Right forelimb (tissue), 1 donor: Measurements from ENCODE around the gene SLC9C1.

Source experiments
- DNase-seq: peaks from one replicate; pipeline ENCODE4 v3.0.0-alpha.2; 2018

SLC9C1 gene

DNA sequence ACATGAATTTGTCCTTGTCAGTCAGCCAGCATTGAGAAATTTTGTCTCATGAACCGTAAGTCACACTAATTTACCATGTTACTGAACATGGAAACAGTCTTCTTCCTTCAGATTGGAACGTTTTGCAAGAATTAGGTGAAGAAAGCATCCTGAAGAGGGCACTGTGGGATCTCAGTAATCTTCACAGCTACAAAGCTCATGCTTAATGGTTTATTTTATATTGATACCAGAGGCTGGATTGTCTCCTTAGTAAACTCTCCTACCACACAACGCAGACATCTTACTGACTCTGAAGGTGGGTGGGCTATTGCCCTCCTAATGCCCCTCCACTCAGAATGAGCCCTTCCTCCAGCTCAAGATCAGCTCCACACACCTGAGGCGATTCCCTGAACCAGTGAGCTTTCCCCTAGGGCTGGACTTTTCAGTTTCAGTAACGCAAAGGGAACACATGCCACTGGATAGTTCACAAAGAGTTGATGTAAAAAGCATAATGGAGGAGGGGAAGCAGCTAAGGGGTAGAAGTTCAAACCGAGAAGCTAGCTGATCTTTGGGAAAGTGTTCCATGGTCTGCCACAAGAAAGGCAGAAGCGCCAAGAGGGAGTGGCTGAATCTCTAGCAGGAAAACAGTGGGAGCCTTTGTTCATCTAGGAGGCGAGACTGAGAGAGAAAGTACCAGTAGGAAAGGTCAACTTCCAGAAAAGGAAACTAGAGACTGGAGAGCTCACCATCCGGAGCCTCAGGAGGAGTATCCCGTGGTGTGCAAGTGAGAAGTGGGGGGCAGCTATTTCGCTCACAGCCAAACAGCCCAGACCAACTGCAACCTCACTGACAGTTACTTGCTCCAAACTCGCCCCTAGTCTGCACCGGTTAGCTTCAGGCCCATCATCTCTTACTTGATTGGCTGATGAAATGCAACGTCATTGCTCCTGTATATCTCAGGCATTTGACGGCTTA, at the start of gene SLC9C1:
Gene SLC9C1 (minus strand): TSS at position 849 of the 954 bp plus-strand sequence. CDS start 7,425 bp downstream, outside the sequence.
- peak; percentile 64 for DNase-seq

DNA sequence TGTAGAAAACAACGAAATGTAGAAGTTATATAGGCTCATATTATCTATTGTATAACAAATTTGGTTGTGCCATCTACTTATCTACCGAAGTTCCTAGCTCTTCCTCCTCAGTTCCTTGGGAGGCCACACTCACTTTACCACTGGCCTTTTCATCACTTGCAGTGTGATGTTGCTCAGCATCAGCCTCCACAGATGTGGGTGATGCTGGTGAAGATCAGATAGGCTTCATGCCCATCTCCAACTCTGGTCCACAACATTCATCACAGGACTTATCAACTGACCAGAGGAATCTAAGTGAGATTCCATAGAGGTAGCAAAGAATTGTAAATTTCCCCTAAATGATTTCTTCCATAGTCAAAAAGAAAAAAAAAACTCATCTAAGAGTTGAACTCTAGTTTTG, 47.4 kb upstream of the SLC9C1 start:
- DNase-seq: no peak

DNA sequence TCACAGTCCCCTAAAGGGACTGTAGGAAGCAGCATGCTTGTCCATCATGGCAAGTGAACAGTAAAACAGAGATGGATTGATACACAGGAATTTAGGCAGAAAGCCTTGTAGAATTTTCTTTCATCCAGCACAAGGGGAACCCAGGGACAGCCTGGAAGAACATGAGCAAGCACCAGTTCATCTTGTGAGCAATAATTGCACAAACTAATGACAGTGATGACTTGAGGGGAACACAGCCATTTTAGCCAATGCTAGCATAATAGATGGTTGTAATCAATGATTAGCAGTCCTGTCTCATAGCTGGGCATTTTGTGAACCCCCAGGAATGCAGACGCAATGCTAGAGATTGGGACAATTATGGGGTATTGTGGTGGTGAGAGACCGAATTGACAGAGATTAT, 45.6 kb upstream of the SLC9C1 start:
- no peak for DNase-seq

DNA sequence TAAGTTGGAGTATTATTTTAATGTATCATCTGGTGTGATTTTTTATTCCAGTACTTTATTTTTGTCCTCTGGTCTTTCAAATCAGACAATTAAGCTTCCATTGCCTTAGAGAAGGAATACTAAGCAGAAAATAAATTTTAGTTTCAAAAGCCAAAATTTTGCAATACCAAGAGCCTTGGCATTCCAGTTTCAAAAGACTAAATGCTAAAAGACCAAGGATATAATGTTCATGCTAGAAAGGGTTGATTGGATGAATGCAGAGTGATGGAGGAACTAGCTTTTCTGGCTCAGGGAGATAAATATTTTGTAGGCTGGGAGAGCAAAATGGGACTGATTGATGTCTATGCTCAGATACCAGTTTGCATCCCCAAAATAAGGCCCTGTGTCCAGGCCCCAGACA, 45.1 kb upstream of the SLC9C1 start:
- no peak for DNase-seq

DNA sequence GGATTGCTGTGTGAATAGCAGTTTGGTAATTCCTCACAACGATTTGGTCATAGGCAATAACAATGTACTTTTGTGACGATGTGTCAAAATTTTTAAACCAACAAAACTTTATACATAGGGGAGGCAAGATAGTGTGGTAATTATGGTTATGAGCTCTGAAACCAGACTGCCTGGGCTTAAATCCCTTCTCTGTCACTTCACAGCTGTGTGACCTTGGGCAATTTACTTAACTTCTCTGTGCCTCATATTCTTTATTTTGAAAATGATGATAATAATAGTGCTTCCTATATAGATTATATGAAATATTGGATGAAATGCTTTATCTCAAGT, 44.7 kb upstream of the SLC9C1 start:
- DNase-seq: no peak

DNA sequence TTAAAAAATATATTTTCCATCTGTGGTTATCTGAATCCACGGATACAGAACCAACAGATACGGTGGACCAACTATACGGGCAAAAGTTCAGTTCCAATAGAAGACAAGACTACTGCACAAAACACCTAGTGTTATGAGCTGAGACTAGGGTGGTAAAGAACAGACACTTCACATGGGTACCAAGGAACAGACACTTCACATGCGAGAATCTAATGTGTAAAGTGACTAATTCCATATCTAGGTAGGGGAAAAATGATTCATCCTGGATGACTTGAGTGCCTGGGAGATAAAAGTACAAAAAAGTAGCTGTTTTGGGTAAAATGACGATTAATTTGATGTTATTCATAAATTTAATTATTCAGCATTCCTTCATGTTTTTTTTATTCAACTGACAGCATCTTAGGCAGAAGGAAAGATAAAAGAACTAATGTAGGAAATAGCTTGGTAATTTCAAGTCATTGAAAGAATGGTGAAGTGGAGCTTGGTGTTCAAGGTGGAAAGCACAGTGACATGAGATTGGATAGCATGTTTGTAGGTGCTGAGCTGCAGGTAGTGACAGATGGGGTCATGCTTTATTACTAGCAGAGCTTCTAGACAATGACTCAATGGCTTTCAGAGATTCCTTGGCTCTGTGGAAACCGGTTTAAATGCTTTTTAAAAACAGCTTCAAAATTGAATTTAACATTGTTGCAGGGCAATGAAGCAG, 44.2 kb upstream of the SLC9C1 start:
- DNase-seq: no peak

DNA sequence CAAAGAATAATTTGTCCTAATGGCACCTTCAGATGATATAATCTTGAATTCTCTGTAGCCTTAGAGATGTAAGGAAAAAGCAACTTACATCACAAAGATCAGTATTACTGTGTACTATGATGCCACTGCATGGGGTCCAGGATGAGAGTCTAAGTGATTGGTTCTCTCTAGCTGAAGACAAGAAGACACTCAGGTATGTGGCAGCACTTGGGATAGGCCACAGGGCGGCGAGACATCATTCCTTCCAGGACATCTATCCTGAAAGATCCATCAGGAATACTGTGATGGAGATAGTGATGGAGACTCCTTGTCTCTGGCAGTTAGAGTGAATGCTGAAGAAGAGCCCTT, 41.4 kb upstream of the SLC9C1 start:
- no peak for DNase-seq

DNA sequence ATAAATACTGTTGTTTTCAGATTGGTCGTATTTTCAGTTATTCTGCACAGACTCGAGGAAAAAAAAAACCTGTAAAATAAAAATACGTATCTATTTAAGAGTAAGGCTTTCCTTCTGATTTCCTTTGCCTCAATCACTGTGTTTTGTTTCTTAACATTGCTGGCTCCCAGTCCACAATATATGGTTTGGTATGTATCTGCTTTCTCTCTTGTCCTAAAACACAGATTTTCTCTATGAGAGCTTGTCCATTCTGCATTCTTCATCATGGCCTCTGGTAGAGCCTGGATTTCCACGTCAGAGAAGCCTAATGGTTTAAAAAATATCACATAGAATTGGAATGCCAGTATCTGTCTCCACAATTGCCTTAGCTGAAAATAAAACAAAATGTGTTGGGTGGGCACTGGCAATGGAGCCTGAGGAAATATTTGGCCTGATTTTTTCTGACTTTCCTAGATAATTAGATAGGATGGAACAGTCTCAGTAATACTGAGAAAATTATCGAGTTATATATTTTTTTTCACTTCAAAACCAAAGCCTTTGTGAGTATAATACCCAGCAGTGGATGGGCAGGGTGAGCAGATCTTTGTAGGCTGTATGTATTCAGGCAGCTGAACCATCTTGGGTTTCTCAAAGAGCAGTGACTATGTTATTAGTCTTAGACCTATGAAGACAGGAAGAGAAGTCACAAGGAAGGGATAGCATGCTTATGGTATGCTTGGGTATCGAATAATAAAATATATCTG, 40.8 kb upstream of the SLC9C1 start:
- DNase-seq: no peak

DNA sequence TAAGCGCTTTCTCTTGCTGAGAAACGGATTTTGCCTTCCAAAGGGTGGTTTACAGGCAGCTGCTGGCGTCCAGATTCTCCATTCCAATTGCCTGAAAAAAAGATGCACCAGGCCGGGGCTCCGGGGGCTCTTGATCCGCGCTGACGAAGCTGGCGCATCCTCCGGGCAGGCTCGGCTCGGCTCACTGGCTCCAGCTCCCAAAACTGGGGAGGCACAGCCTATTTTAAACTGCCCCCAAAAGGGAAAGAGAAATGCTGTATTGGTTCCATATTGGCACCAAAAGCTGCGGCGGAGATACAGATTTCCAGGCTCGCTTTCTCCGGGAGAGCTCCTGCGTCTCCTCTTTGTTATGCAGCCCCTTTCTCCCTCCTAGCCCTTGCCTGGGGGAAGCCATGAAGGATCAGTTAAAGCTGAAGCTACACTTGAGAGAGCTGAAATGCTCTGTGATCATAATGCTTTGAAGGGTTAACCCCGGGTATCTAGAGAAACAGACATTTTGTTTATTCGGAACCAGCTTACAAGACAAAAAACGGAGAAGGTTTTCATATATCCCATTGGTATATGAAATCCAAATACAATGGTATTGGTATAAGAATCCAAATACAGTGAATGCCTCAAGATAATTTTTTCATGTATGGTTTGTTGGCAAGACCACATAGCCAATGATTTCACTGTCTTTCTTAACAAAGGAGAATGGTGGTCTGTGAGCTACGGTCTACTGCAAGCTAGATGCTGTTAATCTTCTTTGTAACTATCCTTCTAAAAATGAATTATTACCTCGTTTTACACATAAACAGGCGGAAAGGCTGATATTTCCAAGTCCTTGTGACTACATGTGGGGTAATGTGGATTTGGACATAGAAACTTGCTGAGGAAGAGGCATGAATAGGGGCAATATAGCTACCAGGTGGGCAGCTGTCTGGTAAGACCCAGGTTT, 39.6 kb upstream of the SLC9C1 start:
- peak; percentile 84 for DNase-seq

DNA sequence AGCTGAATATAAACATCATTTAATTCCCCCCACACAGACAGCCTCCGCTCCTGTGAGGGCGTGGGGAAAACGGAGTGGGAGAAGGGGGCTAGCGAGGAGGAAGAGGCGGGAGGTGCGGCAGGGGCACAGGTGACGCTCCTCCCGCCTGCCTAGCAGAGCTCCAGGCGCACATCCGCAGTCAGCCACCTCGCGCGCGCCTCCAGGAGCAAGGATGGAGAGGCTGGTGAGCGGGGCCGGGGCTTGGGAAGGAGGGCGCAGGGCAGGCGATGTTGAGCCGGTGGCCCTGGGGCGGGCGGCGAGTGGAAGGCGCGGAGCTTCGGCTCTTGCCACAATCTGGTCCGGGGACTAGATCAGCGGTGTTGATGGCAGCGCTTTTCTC, 39.0 kb upstream of the SLC9C1 start, which contains the start of gene CD200:
Gene CD200 (plus strand): TSS at position 155 of the 379 bp plus-strand sequence. CDS start 57 bp downstream, at position 212.
- peak; percentile 83 for DNase-seq

DNA sequence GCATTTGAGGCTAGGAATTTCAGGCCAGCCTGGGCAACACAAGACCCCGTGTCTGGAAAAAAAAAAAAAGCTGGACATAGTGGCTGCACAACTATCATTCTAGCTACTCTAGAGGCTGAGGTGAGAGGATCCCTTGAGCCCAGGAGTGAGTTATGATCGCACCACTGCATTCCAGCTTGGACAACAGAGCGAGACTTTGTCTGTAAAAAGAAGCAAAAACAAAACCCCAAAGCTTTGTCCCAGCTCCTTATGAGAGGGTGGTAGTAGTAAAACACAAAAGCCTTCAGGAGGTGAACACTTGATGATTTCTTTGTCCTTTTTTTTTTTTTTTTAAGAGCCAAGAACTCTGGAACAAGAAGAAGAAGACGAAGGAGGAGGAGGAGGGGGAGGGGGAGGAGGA, 37.8 kb upstream of the SLC9C1 start:
- no peak for DNase-seq

DNA sequence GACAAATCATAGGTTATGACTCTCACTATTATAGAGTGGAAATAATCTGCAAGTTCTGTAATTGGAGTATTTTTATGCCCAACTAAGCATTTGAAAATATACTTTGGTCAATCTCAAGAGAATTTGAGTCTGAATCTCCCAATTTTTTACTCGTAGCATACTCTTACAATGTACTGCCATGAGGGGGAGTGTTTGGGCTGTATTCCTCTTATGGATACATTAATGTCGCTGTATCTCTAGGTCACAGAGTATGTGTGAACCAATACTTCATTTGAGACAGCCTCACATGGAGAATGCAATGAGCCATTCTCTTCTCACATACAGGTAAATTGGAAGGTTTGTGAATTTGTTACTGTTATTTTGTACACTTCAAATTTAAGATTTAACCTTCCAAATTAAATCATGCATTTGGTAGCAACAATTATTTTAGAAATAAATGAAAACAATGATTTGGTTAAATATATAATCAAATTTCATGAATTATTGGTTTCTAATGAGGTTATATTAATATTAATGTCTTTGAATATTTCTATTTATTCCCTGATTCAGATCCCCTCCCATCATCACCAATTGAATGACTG, 33.4 kb upstream of the SLC9C1 start:
- DNase-seq: no peak

DNA sequence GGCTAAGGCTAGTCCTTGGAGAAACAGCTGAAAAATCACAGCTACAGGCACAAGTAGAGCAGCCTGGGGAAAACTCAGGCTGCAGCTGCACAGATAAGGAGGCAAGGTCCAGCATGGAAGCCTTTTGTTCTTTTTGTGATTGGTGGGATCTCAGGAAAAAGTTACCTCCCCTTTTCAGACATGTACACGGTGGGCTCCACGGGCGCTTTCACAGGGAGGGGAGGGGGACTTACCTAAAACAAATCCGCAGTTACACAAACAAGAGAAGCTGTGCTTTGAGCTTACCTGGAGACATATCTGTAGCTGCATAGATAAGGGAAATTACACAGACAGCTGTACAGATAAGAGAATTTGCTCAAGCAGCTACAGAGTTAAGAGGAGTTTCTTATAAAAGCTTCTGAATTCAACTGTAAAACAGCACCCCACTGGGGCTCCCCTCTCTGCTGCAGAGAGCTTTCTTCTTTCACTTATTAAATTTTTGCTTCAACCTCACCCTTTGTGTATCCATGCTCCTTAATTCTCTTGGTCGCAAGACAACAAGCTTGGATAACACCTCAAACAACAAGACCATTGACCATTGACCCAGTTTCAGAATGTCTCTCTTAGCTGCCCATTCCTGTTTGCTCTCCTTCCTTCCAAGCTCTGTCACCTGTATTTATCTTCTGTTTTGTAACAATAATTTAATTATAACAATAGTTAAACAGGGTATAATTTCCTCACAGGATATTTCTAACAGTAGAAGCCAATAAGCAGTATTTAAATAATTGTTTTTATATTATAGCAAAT, 28.0 kb upstream of the SLC9C1 start:
- no peak for DNase-seq

DNA sequence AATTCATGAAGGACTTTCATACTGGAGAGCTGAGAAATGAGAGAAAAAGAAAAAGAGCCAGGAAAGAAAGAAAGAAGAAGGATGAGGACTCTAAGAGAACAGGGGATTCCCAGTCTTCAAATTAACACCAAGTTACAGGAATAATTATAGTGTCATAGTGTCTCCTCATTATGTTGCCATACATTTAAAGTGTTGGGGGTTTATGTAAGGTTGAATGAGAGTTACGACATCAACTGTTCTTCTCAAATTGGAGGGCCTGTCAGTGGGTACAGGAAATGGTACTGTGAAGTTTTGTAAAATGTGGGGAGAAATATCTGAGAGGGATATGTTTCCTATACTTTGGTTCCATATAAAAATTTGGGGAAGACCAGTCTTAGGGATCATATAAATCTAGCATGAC, 26.7 kb upstream of the SLC9C1 start:
- DNase-seq: no peak

DNA sequence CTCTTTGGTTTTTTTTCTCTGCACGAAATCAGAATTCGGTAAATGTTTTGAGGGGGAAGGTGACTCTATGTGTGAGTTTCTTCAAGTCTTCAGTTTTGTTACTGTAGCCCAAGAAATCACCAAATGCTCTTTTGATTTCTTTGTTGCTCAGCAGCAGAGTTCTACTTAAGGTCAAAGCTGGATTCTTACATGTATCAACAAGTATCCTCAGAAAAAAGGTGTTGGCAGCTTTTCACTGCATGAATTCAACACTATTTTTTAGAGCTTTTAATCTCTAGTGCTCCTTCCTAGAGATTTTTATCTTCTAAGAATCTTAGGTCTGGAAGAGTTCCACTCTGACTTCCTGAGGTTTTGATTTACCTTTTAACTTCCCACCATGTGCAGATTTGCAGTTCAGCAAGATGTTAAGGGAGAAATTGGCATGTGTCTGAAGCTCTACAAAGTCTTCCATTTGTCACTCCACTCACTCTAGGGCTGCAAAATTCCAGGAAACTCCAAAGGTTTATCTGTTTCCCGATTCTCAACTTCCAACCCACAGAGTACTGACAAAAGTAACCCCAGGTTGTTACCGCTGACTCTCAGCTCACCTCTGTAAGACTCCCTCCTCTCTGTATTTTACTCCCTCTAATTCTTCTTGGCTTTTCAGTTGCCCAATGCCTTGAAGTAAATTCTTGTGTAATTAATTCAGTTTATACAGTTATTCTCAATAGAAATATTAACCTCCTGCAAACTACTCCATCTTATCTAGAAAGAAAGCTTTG, 25.7 kb upstream of the SLC9C1 start:
- no peak for DNase-seq

DNA sequence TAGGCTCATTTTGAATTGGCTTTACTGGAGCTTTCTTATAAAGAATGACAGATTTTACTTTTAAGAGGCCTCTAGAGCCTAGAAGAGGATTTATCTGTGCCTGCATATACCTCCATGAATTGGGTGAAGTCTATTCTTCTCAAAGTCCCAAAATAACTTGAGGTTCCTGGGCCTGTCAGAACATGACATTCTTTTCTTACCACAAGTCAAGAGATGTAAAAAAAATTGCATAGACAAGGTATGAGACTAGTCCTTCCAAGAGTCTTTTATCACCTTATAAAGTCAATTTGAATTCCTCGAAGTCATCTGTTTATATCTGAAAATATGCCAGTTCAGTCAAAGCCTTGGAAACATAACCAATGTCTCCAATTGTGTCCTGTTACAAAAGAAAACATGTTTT, 21.8 kb upstream of the SLC9C1 start:
- no peak for DNase-seq

DNA sequence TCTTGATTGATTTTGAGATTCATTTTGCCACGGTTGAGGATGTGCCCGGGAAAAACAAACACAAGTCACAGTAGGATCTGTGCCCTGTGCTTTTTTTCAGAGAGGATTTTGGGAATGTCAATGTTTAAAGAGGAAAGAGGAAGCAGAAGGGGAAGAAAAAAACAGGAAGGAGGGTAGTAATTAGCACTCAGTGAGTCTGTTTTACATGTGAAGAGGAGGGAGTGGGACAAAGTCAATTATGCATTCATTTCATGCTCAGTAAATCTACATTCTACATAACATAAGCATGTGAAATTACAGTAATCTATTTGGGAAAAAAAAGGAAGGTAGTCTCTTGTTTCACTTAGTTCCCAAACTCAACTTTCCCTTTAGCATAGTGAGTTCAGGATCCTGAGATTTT, 20.6 kb upstream of the SLC9C1 start:
- DNase-seq: no peak

DNA sequence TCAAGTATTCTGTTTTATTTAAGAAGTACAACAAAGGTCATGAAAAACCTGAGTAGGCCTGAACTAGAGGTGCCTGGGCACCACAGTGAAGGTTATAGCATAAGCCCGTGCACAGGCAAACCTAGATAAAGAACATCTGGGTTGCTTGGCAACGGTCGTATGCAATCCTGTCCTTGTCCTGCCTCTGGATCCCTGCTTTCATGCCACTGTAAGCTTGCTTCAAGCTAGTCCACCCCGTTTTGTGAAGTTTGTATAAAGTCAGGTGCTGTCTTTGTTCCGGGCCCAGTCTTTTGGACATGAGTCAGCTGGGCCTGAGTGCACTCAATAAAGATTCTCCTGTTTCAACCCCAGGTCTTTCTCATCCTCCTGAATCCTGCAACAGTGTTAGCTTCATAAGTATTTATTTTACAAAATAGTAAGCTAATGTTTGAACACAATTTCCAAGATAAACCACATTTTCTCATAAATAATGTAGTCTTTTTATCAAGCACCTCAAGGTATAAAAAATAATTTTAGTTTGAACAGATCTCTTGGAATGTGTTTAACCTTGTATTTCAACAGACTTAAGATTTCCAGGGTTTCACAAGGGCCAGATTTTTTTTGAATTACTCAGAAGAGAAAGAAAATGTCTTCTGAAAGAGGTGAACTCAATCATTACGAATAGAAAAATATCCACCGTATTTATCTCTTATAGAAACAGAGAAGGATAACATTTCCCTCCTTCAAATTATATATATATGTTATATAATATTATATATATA, 14.3 kb upstream of the SLC9C1 start:
- no peak for DNase-seq

DNA sequence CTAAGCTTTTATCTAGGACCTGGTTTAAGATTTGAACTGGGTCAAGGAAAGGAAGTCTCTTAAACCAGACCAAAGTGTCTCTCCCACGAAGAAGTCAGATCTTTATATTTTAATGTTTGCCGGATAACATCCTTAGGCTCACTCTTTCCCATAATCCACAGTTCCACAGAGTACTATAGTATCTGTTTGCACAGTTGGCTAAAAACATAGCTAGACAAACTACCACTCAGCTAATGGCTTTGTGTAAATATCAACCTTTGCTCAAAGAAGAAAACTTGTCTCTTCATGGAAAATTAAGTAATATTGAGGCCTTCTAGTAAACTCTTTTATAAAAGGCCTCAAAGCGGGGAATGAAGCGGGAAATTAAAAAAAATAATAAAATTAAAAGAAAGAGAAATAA, 13.5 kb upstream of the SLC9C1 start:
- no peak for DNase-seq

DNA sequence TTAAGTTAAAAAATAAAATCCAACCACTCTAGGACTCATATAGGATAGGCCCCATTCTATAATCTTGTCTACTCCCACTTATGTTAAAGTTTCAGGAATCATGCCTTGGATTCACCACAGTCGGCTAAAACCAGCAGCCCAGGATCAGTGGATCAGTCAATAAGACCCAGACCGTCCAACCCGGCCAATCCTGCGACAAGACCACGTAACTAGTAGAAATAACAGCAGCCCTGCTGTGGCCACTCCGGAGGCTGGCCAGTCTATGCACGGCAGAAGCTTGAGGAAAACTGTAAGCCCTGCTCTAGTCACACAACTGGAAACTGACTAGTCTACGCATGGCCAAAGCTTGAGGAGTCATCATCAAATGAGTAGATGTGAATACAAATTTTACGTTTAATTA, 12.8 kb upstream of the SLC9C1 start:
- DNase-seq: no peak
